Transverse colon (tissue), 4 donors: ENCODE results near the gene LYRM1. TPM values are rescaled to one million over a fixed set of nuclear protein-coding genes. Genes with fewer than 3 reads are reported as not detected.

ENCODE experiments used
- DNase-seq: peaks from one replicate; pipeline ENCODE4 v3.0.0-alpha.2; 2019
- H3K27ac ChIP-seq, 4 donors: fragments of 200-600 bp; sonication (generic); 2 replicates each; pipeline ENCODE4 v1.5.1; 2016 to 2018; ENCODE audit warnings: inconsistent platforms in 4 of 4
- H3K27me3 ChIP-seq: fragments of 200-600 bp; sonication (generic); 2 replicates; pipeline ENCODE4 v1.5.1; 2017; ENCODE audit warnings: inconsistent platforms
- H3K36me3 ChIP-seq, 4 donors: fragments of 200-600 bp; sonication (generic); 2 replicates each; pipeline ENCODE4 v1.5.1; 2017 to 2019; ENCODE audit warnings: inconsistent platforms in 4 of 4
- H3K4me1 ChIP-seq, 4 donors: fragments of 200-600 bp; sonication (generic); 2 replicates each; pipeline ENCODE4 v1.5.1; 2017 to 2020; ENCODE audit warnings: inconsistent platforms in 4 of 4
- H3K4me3 ChIP-seq, 4 donors: fragments of 200-600 bp; sonication (generic); 1 replicate in 1 of 4; 2 replicates in 3 of 4; pipeline versions ENCODE4 v1.5.1 to v1.6.1; 2017 to 2019; ENCODE audit warnings: inconsistent platforms in 4 of 4
- H3K9me3 ChIP-seq, 2 donors: fragments of 200-600 bp; sonication (generic); 2 replicates each; pipeline ENCODE4 v1.5.1; 2017 to 2019; ENCODE audit warnings: inconsistent platforms in 2 of 2
- CTCF ChIP-seq, 5 experiments: fragments of 200-600 bp in 3 of 5; fragments of 450-650 bp in 2 of 5; sonication (generic) in 3 of 5; IDR thresholded peaks; 1 replicate in 2 of 5; 2 replicates in 3 of 5; pipeline ENCODE4 v1.5.1; 2016 to 2017; ENCODE audit warnings: antibody characterized with exemption in 5 of 5, inconsistent platforms in 3 of 5, mild to moderate bottlenecking in 2 of 5, moderate library complexity in 1 of 5
- EP300 ChIP-seq: sonication (generic); formaldehyde crosslinking; IDR thresholded peaks from one replicate; pipeline ENCODE4 v1.6.1; 2017; ENCODE audit warnings: antibody characterized with exemption, low read depth
- POLR2A ChIP-seq: fragments of 450-650 bp; IDR thresholded peaks from one replicate; pipeline ENCODE4 v1.6.1; 2016; ENCODE audit warnings: antibody characterized with exemption, mild to moderate bottlenecking, moderate library complexity
- POLR2AphosphoS5 ChIP-seq, 3 donors: sonication (generic); formaldehyde crosslinking; IDR thresholded peaks; one replicate each; pipeline ENCODE4 v1.6.1; 2016; ENCODE audit warnings: antibody characterized with exemption in 3 of 3
- whole genome bisulfite sequencing, 2 donors: methylation state at CpG; one replicate each; pipeline ENCODE4 v1.1.5; 2018; ENCODE audit warnings: low coverage in 1 of 2; 5-methylcytosine and 5-hydroxymethylcytosine counted together
- in situ Hi-C, 4 donors: fragments of 200-750 bp; cut with MboI; loops; one replicate each; pipeline versions ENCODE4 v1.15.0 to v1.15.1; 2017; ENCODE audit warnings: low sequenced_read_pairs in 3 of 4, low pct_ligation_motif_present in 1 of 4, low pct_unique_long_range_greater_than_20kb in 1 of 4
- intact Hi-C: fragments of 100-400 bp; cut with DNase I; formaldehyde crosslinking; loops from one replicate; pipeline ENCODE4 v1.15.1; 2023; ENCODE audit warnings: low total_unique reads
- total RNA-seq, 4 donors: library from RNA; depleted of rRNA; stranded (reverse); fragments of >200 nt; gene quantifications; one replicate each; pipeline ENCODE4 v1.1.0, GENCODE V29; 2016

Gene LYRM1
- total RNA-seq, 4 donors from 2014 or later = 7.9 to 74.6 (median 27.5) TPM

GRCh38 chr16:20903899-20904506, 3.4 kb downstream of the LYRM1 start:
- H3K36me3 ChIP-seq = no peaks in the 10 kb centered on the region
- WGBS, 2 donors = 58 to 67% methylated on average over 5 of the region's 5 CpGs
- no peak overlapping the region for H3K4me3 ChIP-seq
- no peaks in the 10 kb centered on the region for H3K27me3 ChIP-seq
- no peaks in the 10 kb centered on the region for H3K9me3 ChIP-seq
- peaks cover 11 to 67% (median 37%) of the 10 kb centered on the region in 4 donors for H3K4me1 ChIP-seq
- H3K27ac ChIP-seq = peak overlapping the region; percentile 71 to 97 (median 85)
- intact Hi-C loops = loop anchor here (5.0 kb wide), 1 partner anchor 52 kb away; no protein-coding TSS in a partner anchor
- no peak for DNase-seq
- TF ChIP-seq POLR2AphosphoS5 (IDR thresholded peaks at IDR 0.05) (no peak), EP300 (no peak), POLR2A (no peak), CTCF (IDR thresholded peaks at IDR 0.05) (no peak)
- in situ Hi-C loops = loop anchor here in 1 of 4 donors (5.0 kb wide), 1 partner anchor 52 kb away; no protein-coding TSS in a partner anchor

- WGBS, 2 donors = 35 to 40% methylated on average over 2 to 3 of the region's 3 CpGs
- Histone ChIP-seq H3K36me3 (no peaks in the 10 kb centered on the region), H3K4me1 (peaks cover 11 to 61% (median 32%) of the 10 kb centered on the region in 4 donors), H3K9me3 (no peaks in the 10 kb centered on the region), H3K27me3 (no peaks in the 10 kb centered on the region), H3K4me3 (no peak overlapping the region), H3K27ac (peak overlapping the region; percentile 76 to 97 (median 86))
- intact Hi-C loops = loop anchor here (5.0 kb wide), 1 partner anchor 52 kb away; no protein-coding TSS in a partner anchor
- TF ChIP-seq CTCF (IDR thresholded peaks at IDR 0.05) = no peak
- no peak for TF ChIP-seq POLR2AphosphoS5 (IDR thresholded peaks at IDR 0.05)
- no peak for TF ChIP-seq EP300
- TF ChIP-seq POLR2A = no peak
- DNase-seq = no peak
- in situ Hi-C loops = loop anchor here in 1 of 4 donors (5.0 kb wide), 1 partner anchor 52 kb away; no protein-coding TSS in a partner anchor
Observed at GRCh38 chr16:20904507-20905081, 4.0 kb downstream of the LYRM1 start.

- Histone ChIP-seq H3K9me3 (no peaks in the 10 kb centered on the region), H3K36me3 (no peaks in the 10 kb centered on the region), H3K27me3 (no peaks in the 10 kb centered on the region), H3K27ac (peak overlapping the region; percentile 67 to 97 (median 77)), H3K4me3 (no peak overlapping the region), H3K4me1 (peaks cover 11 to 64% (median 31%) of the 10 kb centered on the region in 4 donors)
- no peak for DNase-seq
- in situ Hi-C loops (no loop called here), intact Hi-C loops (no loop called here)
- TF ChIP-seq POLR2A = no peak
- TF ChIP-seq POLR2AphosphoS5 (IDR thresholded peaks at IDR 0.05) = no peak
- TF ChIP-seq EP300 = no peak
- TF ChIP-seq CTCF (IDR thresholded peaks at IDR 0.05) = no peak
- WGBS, 2 donors = 81 to 100% methylated on average over 2 to 3 of the region's 3 CpGs
Observed at GRCh38 chr16:20905576-20905975, 5.0 kb downstream of the LYRM1 start.

- H3K4me1 ChIP-seq = peaks cover 14 to 71% (median 31%) of the 10 kb centered on the region in 4 donors
- no peak overlapping the region for H3K4me3 ChIP-seq
- H3K36me3 ChIP-seq = no peaks in the 10 kb centered on the region
- no peak for DNase-seq
- TF ChIP-seq POLR2AphosphoS5 (IDR thresholded peaks at IDR 0.05) (peak in 1 of 3 donors; percentile 20), EP300 (no peak), CTCF (IDR thresholded peaks at IDR 0.05) (no peak), POLR2A (no peak)
- intact Hi-C loops (no loop called here), in situ Hi-C loops (no loop called here)
- H3K9me3 ChIP-seq = no peaks in the 10 kb centered on the region
- no peaks in the 10 kb centered on the region for H3K27me3 ChIP-seq
- peak overlapping the region; percentile 67 to 97 (median 77) for H3K27ac ChIP-seq
- WGBS, 2 donors = 68 to 72% methylated on average over 3 to 4 of the region's 4 CpGs
Observed at GRCh38 chr16:20906341-20907255, 6.0 kb downstream of the LYRM1 start.
